Suprapubic skin (tissue), 4 donors: ENCODE results near the gene BICC1. TPM values are rescaled to one million over a fixed set of nuclear protein-coding genes. Genes with fewer than 3 reads are reported as not detected.

ENCODE experiments used
- DNase-seq, 2 donors: peaks; one replicate each; pipeline ENCODE4 v3.0.0-alpha.2; 2019; ENCODE audit warnings: low spot score in 2 of 2
- H3K27ac ChIP-seq: fragments of 200-600 bp; sonication (generic); one replicate; pipeline ENCODE4 v1.5.1; 2019
- H3K27me3 ChIP-seq: fragments of 200-600 bp; sonication (generic); one replicate; pipeline ENCODE4 v1.5.1; 2019
- H3K36me3 ChIP-seq: fragments of 200-600 bp; sonication (generic); one replicate; pipeline ENCODE4 v1.5.1; 2019
- H3K4me1 ChIP-seq: fragments of 200-600 bp; sonication (generic); one replicate; pipeline ENCODE4 v1.5.1; 2019
- H3K4me3 ChIP-seq: fragments of 200-600 bp; sonication (generic); one replicate; pipeline ENCODE4 v1.5.1; 2019; ENCODE audit warnings: mild to moderate bottlenecking
- H3K9me3 ChIP-seq: fragments of 200-600 bp; sonication (generic); one replicate; pipeline ENCODE4 v1.5.1; 2019
- EP300 ChIP-seq: sonication (generic); formaldehyde crosslinking; IDR thresholded peaks from one replicate; pipeline ENCODE4 v1.6.1; 2017; ENCODE audit warnings: antibody characterized with exemption
- POLR2A ChIP-seq, 2 donors: fragments of 450-650 bp; IDR thresholded peaks; one replicate each; pipeline ENCODE4 v1.6.1; 2017; ENCODE audit warnings: antibody characterized with exemption in 2 of 2, mild to moderate bottlenecking in 2 of 2, moderate library complexity in 2 of 2
- POLR2AphosphoS5 ChIP-seq, 3 donors: sonication (generic); formaldehyde crosslinking; IDR thresholded peaks; one replicate each; pipeline ENCODE4 v1.6.1; 2017; ENCODE audit warnings: antibody characterized with exemption in 3 of 3
- WGBS: methylation state at CpG from one replicate; pipeline ENCODE4 v1.1.5; 2018; 5-methylcytosine and 5-hydroxymethylcytosine counted together
- total RNA-seq, 4 donors: library from RNA; depleted of rRNA; stranded (reverse); fragments of >200 nt; gene quantifications; one replicate each; pipeline ENCODE4 v1.1.0, GENCODE V29; 2016
- TF ChIP-seq, protein P1 (sequence below), 2 donors: fragments of 200-600 bp in 1 of 2; fragments of 450-650 bp in 1 of 2; sonication (generic) in 1 of 2; IDR thresholded peaks; one replicate each; pipeline ENCODE4 v1.5.1; 2016 to 2019; ENCODE audit warnings: antibody characterized with exemption in 2 of 2, mild to moderate bottlenecking in 1 of 2, moderate library complexity in 1 of 2

Gene BICC1
- total RNA-seq, 4 donors from 2014 or later, result 2.4 to 6.9 (median 3.5) TPM

DNA sequence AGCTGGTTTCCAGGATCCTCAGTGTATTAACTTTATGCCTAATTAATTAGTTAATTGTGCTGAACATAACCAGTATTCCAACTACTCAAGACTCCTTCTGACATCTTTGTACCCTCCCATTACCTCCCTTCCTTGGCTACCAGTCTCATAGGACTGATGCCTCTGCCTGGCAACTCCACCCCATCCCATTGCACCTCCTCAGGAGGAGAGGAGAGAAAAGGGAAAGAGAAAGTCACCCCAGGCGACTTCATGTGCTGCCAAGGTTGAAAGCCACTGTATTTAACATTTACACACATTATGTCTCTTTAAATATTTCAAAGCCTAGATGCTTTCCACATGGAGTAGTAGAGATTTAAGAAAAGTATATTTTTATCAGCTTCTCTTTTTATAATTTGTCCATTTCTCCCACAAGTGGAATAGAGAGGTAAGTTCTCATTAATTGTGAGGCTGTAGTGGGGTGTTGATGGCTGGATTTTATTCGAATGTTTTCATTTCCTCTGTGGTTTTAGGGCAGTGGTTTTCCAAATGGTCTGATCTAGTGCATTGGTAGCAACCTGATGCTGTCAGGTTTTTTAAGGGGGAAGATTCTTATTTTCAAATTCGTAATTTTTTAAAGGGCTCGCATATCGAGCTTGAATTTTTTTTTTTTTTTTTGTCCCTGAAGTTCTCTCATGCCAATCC, 148.0 kb downstream of the BICC1 start:
- peak overlapping the region; percentile 41 for H3K27ac ChIP-seq
- H3K27me3 ChIP-seq, result no peaks in the 10 kb centered on the region
- TF ChIP-seq POLR2A (IDR thresholded peaks at IDR 0.05) (no peak), EP300 (no peak), POLR2AphosphoS5 (IDR thresholded peaks at IDR 0.05) (no peak)
- TF ChIP-seq, protein P1, sequence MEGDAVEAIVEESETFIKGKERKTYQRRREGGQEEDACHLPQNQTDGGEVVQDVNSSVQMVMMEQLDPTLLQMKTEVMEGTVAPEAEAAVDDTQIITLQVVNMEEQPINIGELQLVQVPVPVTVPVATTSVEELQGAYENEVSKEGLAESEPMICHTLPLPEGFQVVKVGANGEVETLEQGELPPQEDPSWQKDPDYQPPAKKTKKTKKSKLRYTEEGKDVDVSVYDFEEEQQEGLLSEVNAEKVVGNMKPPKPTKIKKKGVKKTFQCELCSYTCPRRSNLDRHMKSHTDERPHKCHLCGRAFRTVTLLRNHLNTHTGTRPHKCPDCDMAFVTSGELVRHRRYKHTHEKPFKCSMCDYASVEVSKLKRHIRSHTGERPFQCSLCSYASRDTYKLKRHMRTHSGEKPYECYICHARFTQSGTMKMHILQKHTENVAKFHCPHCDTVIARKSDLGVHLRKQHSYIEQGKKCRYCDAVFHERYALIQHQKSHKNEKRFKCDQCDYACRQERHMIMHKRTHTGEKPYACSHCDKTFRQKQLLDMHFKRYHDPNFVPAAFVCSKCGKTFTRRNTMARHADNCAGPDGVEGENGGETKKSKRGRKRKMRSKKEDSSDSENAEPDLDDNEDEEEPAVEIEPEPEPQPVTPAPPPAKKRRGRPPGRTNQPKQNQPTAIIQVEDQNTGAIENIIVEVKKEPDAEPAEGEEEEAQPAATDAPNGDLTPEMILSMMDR (IDR thresholded peaks at IDR 0.05), result no peak
- H3K4me1 ChIP-seq, result peaks cover 3% of the 10 kb centered on the region
- peaks cover 5% of the 10 kb centered on the region for H3K9me3 ChIP-seq
- H3K4me3 ChIP-seq, result no peak overlapping the region
- no peak for DNase-seq
- H3K36me3 ChIP-seq, result no peaks in the 10 kb centered on the region
- 43% methylated on average over 5 of the region's 5 CpGs for WGBS

DNA sequence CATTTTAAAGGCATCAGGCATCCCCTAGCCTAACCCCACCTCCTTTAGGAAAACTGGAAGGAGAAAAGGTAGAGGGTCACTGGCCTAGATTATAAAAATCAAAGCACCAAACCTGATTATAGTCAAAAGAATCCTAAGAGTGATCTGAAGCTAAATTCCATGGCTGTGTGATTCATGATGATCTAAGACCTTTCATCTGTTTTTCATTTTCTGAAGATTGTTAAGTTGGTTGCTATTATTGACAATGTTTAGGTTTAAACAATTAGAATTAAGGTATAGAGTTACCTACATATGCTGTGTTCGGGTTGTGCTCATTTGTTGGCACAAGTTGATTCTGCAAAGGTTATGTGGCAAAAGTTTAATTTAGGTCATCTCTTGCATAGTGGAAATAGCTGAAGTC, 148.7 kb downstream of the BICC1 start:
- Histone ChIP-seq H3K4me1 (peaks cover 4% of the 10 kb centered on the region), H3K9me3 (peaks cover 5% of the 10 kb centered on the region), H3K4me3 (no peak overlapping the region), H3K27me3 (no peaks in the 10 kb centered on the region), H3K27ac (peak overlapping the region; percentile 65), H3K36me3 (no peaks in the 10 kb centered on the region)
- DNase-seq, result no peak
- 73% methylated on average over 1 of the region's 1 CpG for WGBS
- TF ChIP-seq POLR2AphosphoS5 (IDR thresholded peaks at IDR 0.05) (no peak), POLR2A (IDR thresholded peaks at IDR 0.05) (no peak), EP300 (no peak)
- TF ChIP-seq, protein P1 (IDR thresholded peaks at IDR 0.05), result no peak

DNA sequence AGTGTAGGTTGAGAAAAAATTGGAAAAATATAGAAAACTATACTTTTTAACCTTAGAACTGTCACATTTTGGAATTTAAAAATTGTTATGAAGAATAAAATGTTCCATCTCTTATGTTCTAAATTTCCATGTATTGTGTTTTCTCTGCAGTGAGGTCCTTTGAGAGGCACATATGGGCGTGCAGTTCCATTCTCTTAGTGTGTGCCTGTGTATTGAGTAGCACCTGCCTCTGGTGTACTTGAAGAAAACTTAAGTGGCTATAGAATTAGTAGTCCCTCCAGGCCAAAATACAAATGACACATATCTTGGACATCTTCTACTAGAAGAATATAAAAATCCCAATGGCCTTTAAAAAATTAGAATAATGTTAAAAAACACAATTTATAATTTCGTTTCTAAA, 149.2 kb downstream of the BICC1 start:
- peaks cover 5% of the 10 kb centered on the region for H3K9me3 ChIP-seq
- no peak for TF ChIP-seq POLR2A (IDR thresholded peaks at IDR 0.05)
- no peak for TF ChIP-seq POLR2AphosphoS5 (IDR thresholded peaks at IDR 0.05)
- TF ChIP-seq, protein P1 (IDR thresholded peaks at IDR 0.05), result no peak
- no peak for TF ChIP-seq EP300
- H3K36me3 ChIP-seq, result no peaks in the 10 kb centered on the region
- H3K4me3 ChIP-seq, result no peak overlapping the region
- H3K27ac ChIP-seq, result peak overlapping the region; percentile 65
- peaks cover 4% of the 10 kb centered on the region for H3K4me1 ChIP-seq
- 41% methylated on average over 2 of the region's 2 CpGs for WGBS
- no peaks in the 10 kb centered on the region for H3K27me3 ChIP-seq
- no peak for DNase-seq

DNA sequence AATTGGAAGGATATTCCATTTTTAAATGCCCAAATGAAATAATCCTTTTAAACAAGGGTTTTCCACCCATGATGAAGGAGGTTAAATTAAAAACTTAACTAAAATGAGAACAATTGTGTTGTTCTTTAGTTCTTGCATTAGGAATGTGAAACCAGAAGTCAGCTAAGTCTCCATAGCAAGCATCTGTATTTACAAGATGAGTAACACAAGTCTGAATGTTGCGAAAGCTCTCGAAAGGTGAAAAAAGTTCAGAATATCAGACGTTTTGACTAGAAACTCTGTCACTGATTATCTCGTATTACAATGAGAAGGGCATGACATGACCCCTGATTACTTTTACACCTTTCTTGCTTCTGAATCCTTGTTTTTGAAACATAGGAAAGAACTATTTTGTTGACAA, 149.6 kb downstream of the BICC1 start:
- peaks cover 5% of the 10 kb centered on the region for H3K9me3 ChIP-seq
- peak overlapping the region; percentile 65 for H3K27ac ChIP-seq
- DNase-seq, result no peak
- whole genome bisulfite sequencing, result 46% methylated on average over 4 of the region's 4 CpGs
- H3K36me3 ChIP-seq, result no peaks in the 10 kb centered on the region
- no peaks in the 10 kb centered on the region for H3K27me3 ChIP-seq
- no peak for TF ChIP-seq POLR2AphosphoS5 (IDR thresholded peaks at IDR 0.05)
- TF ChIP-seq POLR2A (IDR thresholded peaks at IDR 0.05), result no peak
- TF ChIP-seq EP300, result no peak
- TF ChIP-seq, protein P1 (IDR thresholded peaks at IDR 0.05), result no peak
- H3K4me3 ChIP-seq, result no peak overlapping the region
- H3K4me1 ChIP-seq, result peaks cover 4% of the 10 kb centered on the region

DNA sequence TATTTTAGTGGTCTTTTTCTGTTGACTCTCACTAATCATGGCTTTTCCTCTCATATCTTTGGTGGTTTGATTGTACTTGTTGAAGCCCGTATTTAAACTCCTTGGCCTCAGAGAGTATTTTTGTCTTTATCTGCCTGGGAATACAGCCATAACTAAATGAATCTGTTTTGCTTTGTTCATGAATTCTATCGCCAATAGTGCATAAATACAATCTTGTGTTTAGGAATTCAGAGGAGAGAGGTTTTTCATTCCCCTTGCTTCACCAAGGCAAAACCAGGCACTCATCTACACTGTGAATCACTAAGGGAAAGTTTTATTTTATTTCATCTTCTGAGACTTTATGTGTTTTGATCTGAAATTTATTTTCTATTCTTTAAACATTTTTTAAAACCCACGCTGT, 152.7 kb downstream of the BICC1 start:
- 52% methylated on average over 3 of the region's 3 CpGs for WGBS
- Histone ChIP-seq H3K27ac (peak overlapping the region; percentile 49), H3K4me3 (no peak overlapping the region), H3K27me3 (no peaks in the 10 kb centered on the region), H3K9me3 (peaks cover 5% of the 10 kb centered on the region), H3K4me1 (peaks cover 7% of the 10 kb centered on the region), H3K36me3 (no peaks in the 10 kb centered on the region)
- DNase-seq, result no peak
- no peak for TF ChIP-seq EP300

DNA sequence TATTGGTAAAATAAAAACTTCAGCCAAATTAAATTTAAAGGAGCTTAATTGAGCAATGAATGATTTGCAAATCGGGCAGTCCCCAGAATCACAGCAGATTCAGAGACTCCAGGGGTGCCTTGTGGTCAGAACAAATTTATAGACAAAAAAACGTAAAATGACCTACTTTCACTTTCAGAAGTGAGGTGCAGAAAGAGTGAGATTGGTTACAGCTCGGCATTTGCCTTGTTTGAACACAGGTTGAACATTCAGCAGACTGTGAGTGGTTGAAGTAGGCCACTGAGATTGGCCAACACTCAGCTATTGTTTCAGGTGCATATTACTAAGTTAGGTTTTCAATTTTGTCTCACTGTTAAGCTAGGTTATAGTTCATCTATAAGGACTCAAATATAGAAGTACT, 153.4 kb downstream of the BICC1 start:
- peaks cover 5% of the 10 kb centered on the region for H3K9me3 ChIP-seq
- H3K36me3 ChIP-seq, result no peaks in the 10 kb centered on the region
- peaks cover 7% of the 10 kb centered on the region for H3K4me1 ChIP-seq
- TF ChIP-seq POLR2AphosphoS5 (IDR thresholded peaks at IDR 0.05), result no peak
- TF ChIP-seq, protein P1 (IDR thresholded peaks at IDR 0.05), result no peak
- no peak for TF ChIP-seq POLR2A (IDR thresholded peaks at IDR 0.05)
- TF ChIP-seq EP300, result no peak
- no peaks in the 10 kb centered on the region for H3K27me3 ChIP-seq
- 52% methylated on average over 3 of the region's 3 CpGs for WGBS
- H3K4me3 ChIP-seq, result peak overlapping the region; percentile 3
- no peak for DNase-seq
- H3K27ac ChIP-seq, result peak overlapping the region; percentile 49
